Endometrium (tissue), 2 donors: ENCODE results near the gene LRRC75A.
"Not testable (repeated sequence)": the region's sequence is repeated elsewhere in the genome, so short reads cannot be mapped to it uniquely, and the experiment has no call there.

ENCODE experiments used
- FAIRE-seq: peaks from 2 replicates; lab custom pipeline; 2012; peaks lifted over from hg19 to GRCh38; lab: Jason Lieb, UNC
- donor health status: control.
- donor health status: control.

The LRRC75A gene

GRCh38 chr17:16472539-16472938, 19.5 kb downstream of the LRRC75A start:
- no peak for FAIRE-seq

GRCh38 chr17:16471295-16471694, 20.7 kb downstream of the LRRC75A start:
- FAIRE-seq: no peak

- no peak for FAIRE-seq
Measured at GRCh38 chr17:16470265-16470664, 21.7 kb downstream of the LRRC75A start.

- no peak for FAIRE-seq
Measured at GRCh38 chr17:16468428-16468992, 23.5 kb downstream of the LRRC75A start.

GRCh38 chr17:16467886-16468285, 24.1 kb downstream of the LRRC75A start:
- no peak for FAIRE-seq

- FAIRE-seq: no peak
Measured at GRCh38 chr17:16467044-16467443, 24.9 kb downstream of the LRRC75A start.

GRCh38 chr17:16466407-16466806, 25.6 kb downstream of the LRRC75A start:
- no peak for FAIRE-seq

GRCh38 chr17:16465861-16466338, 26.1 kb downstream of the LRRC75A start:
- FAIRE-seq: no peak

- FAIRE-seq: no peak
Measured at GRCh38 chr17:16465052-16465312, 27.0 kb downstream of the LRRC75A start.

- FAIRE-seq: no peak
Measured at GRCh38 chr17:16464303-16465051, 27.5 kb downstream of the LRRC75A start.

- FAIRE-seq: no peak
Measured at GRCh38 chr17:16463358-16464302, 28.4 kb downstream of the LRRC75A start.

- FAIRE-seq: no peak
Measured at GRCh38 chr17:16462070-16462864, 29.7 kb downstream of the LRRC75A start.

- no peak for FAIRE-seq
Measured at GRCh38 chr17:16461606-16461866, 30.5 kb downstream of the LRRC75A start.

GRCh38 chr17:16460796-16461605, 31.0 kb downstream of the LRRC75A start:
- FAIRE-seq: no peak

- FAIRE-seq: no peak
Measured at GRCh38 chr17:16459855-16460550, 32.0 kb downstream of the LRRC75A start.

GRCh38 chr17:16459271-16459670, 32.7 kb downstream of the LRRC75A start:
- no peak for FAIRE-seq

GRCh38 chr17:16456742-16457316, 35.2 kb downstream of the LRRC75A start:
- FAIRE-seq: no peak

GRCh38 chr17:16455997-16456741, 35.8 kb downstream of the LRRC75A start:
- FAIRE-seq: no peak

GRCh38 chr17:16453493-16453851, 38.5 kb downstream of the LRRC75A start:
- FAIRE-seq: no peak

- FAIRE-seq: not testable (repeated sequence)
Measured at GRCh38 chr17:16452268-16452667, 39.7 kb downstream of the LRRC75A start.
